GM18951 (cell line): ENCODE results near the gene OXER1.

Experiments used
- POLR2A ChIP-seq: IDR thresholded peaks from 4 replicates; pipeline ENCODE4 v1.6.1; 2011; ENCODE audit warnings: mild to moderate bottlenecking; ENCODE audit not compliant: insufficient read length, insufficient read depth; ENCODE audit errors: extremely low read depth
- in situ Hi-C: fragments of 300-500 bp; cut with MboI; formaldehyde crosslinking; loops from one replicate; pipeline ENCODE4 v1.12.0; 2022; ENCODE audit warnings: low sequenced_read_pairs, mixed read lengths, inconsistent platforms; ENCODE audit not compliant: unreplicated experiment

Gene OXER1

GRCh38 chr2:42770288-42771131 lies 6.6 kb upstream of the OXER1 start:
- in situ Hi-C loops: no loop called here
- TF ChIP-seq POLR2A: no peak

GRCh38 chr2:42769583-42770287 lies 5.8 kb upstream of the OXER1 start:
- in situ Hi-C loops: no loop called here
- no peak for TF ChIP-seq POLR2A

GRCh38 chr2:42768706-42769256 lies 4.8 kb upstream of the OXER1 start:
- in situ Hi-C loops: no loop called here

DNA sequence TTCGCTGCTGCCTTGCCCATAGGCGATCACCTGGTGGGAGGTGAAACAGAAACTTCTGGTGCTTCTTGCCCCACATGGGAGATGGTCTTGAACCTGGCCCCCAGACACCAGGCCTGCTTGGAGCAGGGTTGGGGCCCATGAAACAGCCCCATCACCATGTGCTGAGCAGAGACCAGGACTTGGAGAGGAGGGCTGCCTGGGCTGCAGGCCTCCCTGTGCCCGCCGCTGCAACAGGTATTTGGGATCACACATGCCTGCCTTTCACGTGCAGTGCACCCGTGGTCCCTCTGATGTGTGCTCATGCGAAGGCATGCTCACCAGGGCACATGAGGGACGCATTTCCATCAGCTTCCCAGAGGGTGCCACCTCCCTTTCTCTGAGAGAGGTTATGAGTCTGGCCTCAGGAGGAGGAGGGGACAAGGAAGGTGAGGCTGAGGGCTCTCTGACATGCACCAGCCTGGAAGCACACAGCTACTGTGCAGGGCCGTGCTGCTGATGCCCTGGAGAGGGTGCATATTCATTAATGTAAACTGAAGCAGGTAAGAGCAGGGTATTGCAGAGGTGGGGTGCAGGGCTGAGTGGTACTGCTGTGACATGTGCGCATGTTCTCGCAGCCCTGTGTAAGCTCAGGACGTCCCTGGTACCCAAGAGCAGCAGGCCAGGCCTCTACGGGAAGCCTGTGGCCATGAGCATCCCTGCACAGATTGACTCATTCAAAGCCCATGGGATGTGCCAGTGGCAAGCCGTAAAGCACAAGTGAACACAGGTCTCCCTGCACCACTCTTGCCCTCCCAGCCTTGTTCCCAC lies 4.2 kb upstream of the OXER1 start:
- TF ChIP-seq POLR2A: no peak
- in situ Hi-C loops: no loop called here

More at GRCh38 chr2:42768706-42769256, 4.8 kb upstream of the OXER1 start:
- no peak for TF ChIP-seq POLR2A

DNA sequence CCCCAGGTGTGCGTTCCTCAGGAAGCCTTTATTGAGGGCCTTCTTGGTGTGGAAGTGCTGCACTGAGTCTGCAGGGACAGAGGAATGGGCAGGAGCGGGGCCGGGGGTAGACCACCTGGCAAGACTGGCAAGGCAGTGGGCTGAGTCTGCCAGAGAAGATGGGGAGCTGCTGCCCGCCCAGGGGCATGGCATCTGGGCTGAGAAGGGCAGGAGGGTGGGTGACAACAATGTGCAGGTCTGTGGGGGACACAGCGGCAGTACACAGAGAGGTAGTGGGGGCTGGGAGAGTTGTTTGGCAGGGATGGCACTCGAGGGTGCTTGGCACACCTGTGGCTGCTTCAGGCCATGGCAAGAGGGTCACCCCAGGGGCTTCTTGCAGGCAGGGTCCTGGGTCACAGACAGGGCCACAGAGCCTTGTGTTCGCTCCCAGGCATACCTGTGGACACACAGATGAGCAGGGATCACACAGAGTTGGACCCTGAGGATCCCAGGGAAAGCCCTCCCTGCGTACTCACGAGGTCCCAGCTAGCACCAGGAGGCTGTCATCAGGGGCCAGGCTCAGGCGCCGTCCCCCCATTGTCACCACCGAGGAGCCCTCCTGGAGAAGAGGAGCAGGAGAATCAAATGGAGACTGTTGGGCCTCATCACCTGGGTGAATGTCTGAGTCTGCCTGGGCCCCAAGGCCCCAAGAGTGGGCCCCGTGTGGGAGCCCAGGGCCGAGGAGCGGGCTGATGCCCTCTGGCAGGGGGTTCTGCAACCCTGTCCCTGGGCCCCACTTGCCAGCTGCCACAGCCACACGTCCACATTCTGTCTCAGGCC lies 3.4 kb upstream of the OXER1 start:
- in situ Hi-C loops: no loop called here
- no peak for TF ChIP-seq POLR2A

- TF ChIP-seq POLR2A: no peak
- in situ Hi-C loops: no loop called here
Observed at GRCh38 chr2:42765686-42766085, 1.8 kb upstream of the OXER1 start.

DNA sequence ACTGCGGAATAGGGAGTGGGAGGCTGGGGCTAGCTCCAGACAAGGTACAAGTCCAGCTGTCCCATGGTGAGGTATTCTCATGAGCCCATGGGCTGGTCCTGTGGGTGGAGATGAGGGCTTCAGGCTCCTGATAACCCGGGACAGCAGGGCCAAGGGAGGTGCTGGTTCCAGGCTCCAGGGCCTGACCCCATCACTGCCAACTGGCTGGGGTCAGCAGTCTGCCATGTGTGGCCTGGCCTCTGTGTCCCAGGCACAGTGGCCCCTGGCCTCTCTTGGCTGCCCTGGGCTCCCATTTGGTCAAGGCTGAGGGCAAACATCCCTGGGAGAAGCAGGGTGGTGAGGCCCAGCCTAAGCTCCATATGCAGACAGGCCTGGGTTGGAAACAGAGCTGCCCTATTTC lies 966 bp upstream of the OXER1 start:
- no peak for TF ChIP-seq POLR2A
- in situ Hi-C loops: no loop called here

GRCh38 chr2:42762823-42763804 lies 821 bp downstream of the OXER1 start:
- TF ChIP-seq POLR2A: no peak
- in situ Hi-C loops: no loop called here

DNA sequence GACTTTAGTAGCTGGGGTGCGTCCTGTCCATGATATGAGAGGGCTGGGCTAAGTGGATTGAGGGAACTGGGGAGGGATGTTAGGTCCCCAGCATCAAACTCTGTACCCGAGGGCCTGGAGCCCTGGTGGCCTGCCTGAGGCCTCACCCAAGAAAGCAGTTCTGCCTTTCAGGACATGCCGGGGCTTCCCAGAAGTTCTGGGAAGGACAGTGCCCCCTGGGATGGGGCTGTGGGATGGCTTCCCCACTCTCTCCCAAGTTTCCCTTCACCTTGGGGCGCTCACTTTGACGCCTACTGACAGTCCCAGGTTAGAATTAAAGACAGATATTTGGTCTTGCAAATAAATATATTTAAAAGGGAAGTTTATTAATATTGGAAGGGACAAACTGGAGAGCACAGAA lies 1.8 kb downstream of the OXER1 start:
- TF ChIP-seq POLR2A: no peak

GRCh38 chr2:42761554-42761953 lies 2.4 kb downstream of the OXER1 start:
- TF ChIP-seq POLR2A: no peak
- in situ Hi-C loops: no loop called here

More for the DNA sequence above, 1.8 kb downstream of the OXER1 start:
- in situ Hi-C loops: no loop called here

GRCh38 chr2:42758751-42759150 lies 5.2 kb downstream of the OXER1 start:
- in situ Hi-C loops: no loop called here

More at GRCh38 chr2:42758751-42759150, 5.2 kb downstream of the OXER1 start:
- no peak for TF ChIP-seq POLR2A
